Mononuclear cell (primary cell): Measurements from ENCODE around the gene CFAP43. TPM values are rescaled to one million over a fixed set of nuclear protein-coding genes. Genes with fewer than 3 reads are reported as not detected.
"Not testable (repeated sequence)": the region's sequence is repeated elsewhere in the genome, so short reads cannot be mapped to it uniquely, and the experiment has no call there.

Experiments
- H3K27me3 ChIP-seq: 2 replicates; pipeline ENCODE4 v1.6.0; 2011; ENCODE audit warnings: low read length, control low read depth; ENCODE audit not compliant: insufficient read depth
- H3K4me1 ChIP-seq: 2 replicates; pipeline ENCODE4 v1.5.1; 2011; ENCODE audit warnings: mild to moderate bottlenecking, low read length, control low read depth; ENCODE audit not compliant: insufficient read depth
- H3K4me3 ChIP-seq: 2 replicates; pipeline ENCODE4 v1.5.1; 2011; ENCODE audit warnings: mild to moderate bottlenecking, low read length, moderate library complexity
- H3K9me3 ChIP-seq: 2 replicates; pipeline ENCODE4 v1.5.1; 2011; ENCODE audit warnings: low read depth, mild to moderate bottlenecking, control low read depth, low read length
- total RNA-seq: library from RNA; depleted of rRNA; stranded (reverse); fragments of >200 nt; gene quantifications from one replicate; pipeline ENCODE4 v1.2.3, GENCODE V29; 2012

Gene CFAP43
- total RNA-seq, 1 donor, result 0.10 TPM

DNA sequence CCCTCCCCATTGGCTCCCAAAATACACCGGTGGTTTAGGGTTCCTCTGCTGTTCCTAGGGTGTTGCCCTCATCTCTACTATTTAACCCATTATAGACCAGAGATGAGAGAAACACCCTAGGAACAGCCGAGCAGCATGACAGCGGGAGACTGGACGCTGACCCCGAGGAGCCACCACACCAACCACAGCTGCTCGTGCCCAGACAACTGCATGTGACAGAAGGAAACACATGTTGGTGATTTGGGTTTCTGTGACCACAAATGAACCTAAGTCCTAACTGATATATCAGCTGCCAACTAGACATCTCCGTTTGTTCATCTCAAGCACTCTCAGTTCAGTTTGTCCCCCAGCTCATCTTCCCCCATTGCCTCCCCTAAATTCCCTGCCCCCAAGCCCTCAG is 13.4 kb downstream of the CFAP43 start:
- Histone ChIP-seq H3K27me3 (peaks cover 4% of the 10 kb centered on the region), H3K4me3 (no peak overlapping the region), H3K9me3 (no peaks in the 10 kb centered on the region), H3K4me1 (no peaks in the 10 kb centered on the region)

DNA sequence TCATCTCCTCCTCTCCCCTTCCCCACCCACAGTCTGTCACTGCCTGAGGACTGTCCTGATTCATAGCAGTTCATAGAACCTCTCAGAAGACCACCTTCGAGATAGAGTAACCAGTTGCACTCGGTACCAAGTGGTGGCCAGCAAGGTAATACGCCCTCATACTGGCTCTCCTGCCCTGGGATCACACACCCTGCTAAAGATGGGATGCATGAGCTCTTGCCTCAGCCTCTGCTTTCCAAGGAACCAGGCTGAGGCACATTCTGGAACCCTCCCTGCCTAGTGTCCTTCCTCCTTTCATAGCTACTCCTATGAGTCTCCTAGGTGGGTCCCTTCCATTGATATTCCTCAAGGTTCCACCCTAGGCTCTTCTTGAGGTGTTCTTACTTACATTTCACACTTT is 15.5 kb downstream of the CFAP43 start:
- peaks cover 4% of the 10 kb centered on the region for H3K27me3 ChIP-seq
- H3K4me1 ChIP-seq, result no peaks in the 10 kb centered on the region
- H3K4me3 ChIP-seq, result no peak overlapping the region
- H3K9me3 ChIP-seq, result no peaks in the 10 kb centered on the region

DNA sequence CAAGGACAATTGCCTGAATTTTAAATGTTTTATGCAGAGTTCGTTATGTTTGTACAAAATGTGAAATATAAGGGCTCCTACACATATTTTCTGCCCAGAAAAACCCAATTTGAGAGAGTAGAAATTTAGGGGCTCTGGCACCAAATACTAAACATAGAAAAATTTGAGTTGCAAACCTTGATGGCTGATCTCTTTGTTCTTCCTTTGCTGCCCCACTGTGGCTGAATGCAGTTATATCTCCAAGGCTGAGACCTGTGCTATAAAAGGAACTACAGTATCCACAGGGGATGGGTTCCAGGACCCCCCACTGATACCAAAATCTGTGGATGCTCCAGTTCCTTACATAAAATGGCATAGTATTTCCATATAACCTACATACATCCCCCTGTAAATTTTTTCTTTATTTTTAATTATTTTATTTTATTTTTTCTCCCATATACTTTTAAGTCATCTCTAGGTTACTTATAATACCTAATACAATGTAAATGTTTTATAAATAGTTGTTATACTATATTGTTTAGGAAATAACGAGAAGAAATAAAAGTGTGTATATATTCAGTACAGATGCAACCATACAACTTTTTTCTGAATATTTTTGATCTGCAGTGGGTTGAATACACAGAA is 22.5 kb downstream of the CFAP43 start:
- Histone ChIP-seq H3K4me3 (no peak overlapping the region), H3K9me3 (no peaks in the 10 kb centered on the region), H3K27me3 (no peaks in the 10 kb centered on the region), H3K4me1 (no peaks in the 10 kb centered on the region)

DNA sequence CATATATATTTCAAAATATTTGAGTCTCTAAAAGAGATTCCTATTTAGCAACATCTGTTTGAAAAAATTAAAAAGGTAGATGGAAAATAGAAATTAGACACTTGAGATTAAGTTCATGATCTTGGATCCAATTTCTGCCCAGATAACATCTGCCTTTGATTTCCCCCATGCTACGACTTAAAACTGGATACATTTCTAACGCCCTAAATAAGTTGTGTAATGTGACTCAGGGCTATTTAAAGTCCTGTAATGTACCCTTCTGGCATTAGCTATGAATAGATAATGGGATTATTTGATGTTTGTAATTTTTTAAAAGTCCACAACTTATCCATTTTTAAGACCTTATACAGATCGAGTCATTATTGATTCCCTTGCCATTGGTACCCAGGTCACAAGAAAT is 23.4 kb downstream of the CFAP43 start:
- Histone ChIP-seq H3K4me1 (no peaks in the 10 kb centered on the region), H3K27me3 (no peaks in the 10 kb centered on the region), H3K9me3 (no peaks in the 10 kb centered on the region), H3K4me3 (no peak overlapping the region)

DNA sequence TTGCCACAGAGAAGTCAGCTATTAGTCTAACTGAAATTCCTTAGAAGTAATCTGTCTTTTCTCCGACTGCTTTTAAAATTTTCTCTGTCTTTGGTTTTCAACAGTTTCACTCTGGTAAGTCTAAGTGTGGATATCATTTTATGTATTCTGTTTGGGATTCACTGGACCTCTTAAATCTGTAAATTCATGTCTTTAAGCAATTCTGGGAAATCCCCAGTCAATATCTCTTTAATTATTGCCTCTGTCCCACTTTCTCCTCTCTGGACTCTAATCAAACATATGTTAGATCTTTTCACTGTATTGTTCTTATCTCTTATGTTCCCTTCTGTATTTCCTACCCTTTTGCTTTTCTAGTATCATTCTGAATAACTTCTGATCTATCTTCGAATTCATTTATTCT is 29.9 kb downstream of the CFAP43 start:
- Histone ChIP-seq H3K9me3 (no peaks in the 10 kb centered on the region), H3K4me1 (no peaks in the 10 kb centered on the region), H3K27me3 (no peaks in the 10 kb centered on the region), H3K4me3 (no peak overlapping the region)

DNA sequence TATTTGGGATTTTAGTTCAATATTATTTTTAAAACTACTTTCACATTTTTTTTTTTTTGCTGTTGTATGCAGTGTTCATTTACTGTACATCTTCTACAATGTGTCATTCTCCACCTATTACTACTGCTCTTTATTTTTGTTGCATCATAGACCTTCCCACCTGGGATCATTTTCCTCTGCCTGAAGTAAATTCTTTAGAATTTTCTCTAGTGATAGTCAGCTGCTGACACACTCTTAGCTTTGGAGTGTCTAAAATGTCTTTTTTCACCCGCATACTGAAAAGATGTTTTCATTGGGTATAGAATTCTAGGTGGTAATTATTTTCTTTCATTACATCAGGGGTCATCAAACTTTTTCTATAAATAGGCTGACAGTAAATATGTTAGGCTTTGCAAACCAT is 30.5 kb downstream of the CFAP43 start:
- no peak overlapping the region for H3K4me3 ChIP-seq
- no peaks in the 10 kb centered on the region for H3K9me3 ChIP-seq
- H3K27me3 ChIP-seq, result no peaks in the 10 kb centered on the region
- no peaks in the 10 kb centered on the region for H3K4me1 ChIP-seq

DNA sequence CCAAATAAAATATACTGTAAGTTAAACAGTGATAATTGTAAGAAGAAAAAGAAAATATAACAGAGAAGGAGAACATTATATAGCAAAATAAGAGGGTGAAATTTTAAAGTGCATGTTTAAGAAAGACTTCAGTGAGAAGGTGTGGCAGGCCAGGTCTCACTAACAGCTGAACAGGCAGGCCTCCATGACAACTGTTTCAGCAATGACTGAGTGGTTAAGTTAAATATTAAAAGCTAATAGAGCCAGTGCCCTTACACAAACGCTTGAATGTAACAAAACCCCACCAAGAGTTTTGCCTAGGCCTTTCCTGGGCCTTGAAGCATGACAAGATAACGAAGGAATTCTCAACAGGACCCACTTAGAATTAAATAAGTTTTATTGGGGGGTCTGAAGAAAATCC is 32.6 kb downstream of the CFAP43 start:
- Histone ChIP-seq H3K27me3 (no peaks in the 10 kb centered on the region), H3K9me3 (no peaks in the 10 kb centered on the region), H3K4me3 (no peak overlapping the region), H3K4me1 (no peaks in the 10 kb centered on the region)

DNA sequence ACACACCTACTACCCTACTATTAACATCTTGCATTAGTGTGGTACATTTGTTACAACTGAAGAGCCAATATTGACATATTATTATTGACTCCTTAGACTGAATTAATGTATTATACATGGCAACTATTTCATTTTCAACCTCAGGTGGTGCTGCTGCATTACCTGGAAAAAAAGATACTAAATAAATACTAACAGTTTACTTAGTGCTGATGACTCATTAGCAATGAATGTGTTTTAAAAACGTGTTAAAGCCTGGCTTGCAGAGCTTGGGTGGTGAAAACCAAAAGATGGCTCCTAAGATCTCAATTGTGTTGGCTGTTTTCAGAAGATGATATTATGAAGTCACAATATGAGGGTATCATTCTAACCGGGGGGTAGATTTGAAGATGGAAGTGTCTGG is 34.8 kb downstream of the CFAP43 start:
- H3K4me3 ChIP-seq, result no peak overlapping the region
- peaks cover 4% of the 10 kb centered on the region for H3K27me3 ChIP-seq
- no peaks in the 10 kb centered on the region for H3K9me3 ChIP-seq
- no peaks in the 10 kb centered on the region for H3K4me1 ChIP-seq

DNA sequence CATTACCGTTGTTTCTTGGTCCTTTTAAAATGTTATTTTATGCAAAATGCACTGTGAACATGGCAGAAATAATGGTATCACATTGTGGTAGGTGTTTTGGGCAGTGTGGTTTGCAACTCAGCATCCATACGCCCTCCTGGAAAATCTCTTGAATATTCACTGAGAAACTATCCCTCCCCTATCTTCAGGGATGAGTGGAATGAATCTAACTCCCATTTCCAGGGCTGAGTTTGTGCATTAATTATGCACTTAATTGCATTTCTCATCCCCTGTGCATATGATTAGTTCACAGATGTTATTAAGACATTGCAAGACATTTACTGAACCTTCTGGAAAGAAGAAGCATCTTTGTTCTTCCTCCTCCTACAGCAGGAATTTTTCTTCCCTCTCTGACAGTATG is 36.5 kb downstream of the CFAP43 start:
- Histone ChIP-seq H3K4me1 (no peaks in the 10 kb centered on the region), H3K4me3 (no peak overlapping the region), H3K27me3 (peaks cover 8% of the 10 kb centered on the region), H3K9me3 (no peaks in the 10 kb centered on the region)

DNA sequence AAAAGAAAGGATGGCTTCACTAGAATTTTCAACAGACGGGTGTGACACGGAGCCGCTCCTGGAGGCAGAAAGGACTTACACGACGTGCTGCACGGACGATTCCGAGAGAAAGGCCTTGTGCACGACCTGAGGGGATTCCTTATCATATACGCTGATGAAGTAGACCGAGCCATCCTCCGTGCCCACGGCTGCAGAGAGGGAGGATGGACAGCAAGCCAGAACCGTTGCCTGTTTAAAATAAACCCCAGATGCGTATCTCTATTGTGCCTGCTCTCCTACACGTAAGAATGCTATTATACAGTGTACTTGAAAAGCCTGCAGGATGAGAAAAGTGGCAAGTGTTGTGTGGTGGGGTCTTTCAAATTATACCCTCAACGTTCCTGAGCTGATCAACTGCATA is 38.4 kb downstream of the CFAP43 start:
- Histone ChIP-seq H3K27me3 (peaks cover 8% of the 10 kb centered on the region), H3K9me3 (no peaks in the 10 kb centered on the region), H3K4me3 (no peak overlapping the region), H3K4me1 (no peaks in the 10 kb centered on the region)

DNA sequence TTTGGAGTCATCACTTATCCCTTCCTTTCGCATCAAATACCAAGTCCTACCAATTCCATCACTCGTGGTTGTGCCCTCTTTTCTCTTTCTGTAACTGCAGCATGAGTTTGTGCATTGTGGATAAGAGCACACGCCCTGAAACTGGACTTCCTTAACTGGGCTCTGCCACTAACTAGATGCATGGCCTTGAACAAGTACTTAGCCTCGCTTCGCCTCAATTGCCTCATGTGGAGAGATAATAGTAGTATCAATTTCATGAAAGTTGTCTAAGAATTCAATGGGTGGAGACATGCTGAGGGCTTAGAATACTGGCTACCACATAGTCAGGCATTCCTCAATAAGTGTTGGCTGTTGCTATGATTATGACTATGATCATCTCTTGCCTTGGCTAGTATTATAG is 41.5 kb downstream of the CFAP43 start:
- Histone ChIP-seq H3K4me3 (no peak overlapping the region), H3K9me3 (no peaks in the 10 kb centered on the region), H3K27me3 (peaks cover 8% of the 10 kb centered on the region), H3K4me1 (no peaks in the 10 kb centered on the region)

DNA sequence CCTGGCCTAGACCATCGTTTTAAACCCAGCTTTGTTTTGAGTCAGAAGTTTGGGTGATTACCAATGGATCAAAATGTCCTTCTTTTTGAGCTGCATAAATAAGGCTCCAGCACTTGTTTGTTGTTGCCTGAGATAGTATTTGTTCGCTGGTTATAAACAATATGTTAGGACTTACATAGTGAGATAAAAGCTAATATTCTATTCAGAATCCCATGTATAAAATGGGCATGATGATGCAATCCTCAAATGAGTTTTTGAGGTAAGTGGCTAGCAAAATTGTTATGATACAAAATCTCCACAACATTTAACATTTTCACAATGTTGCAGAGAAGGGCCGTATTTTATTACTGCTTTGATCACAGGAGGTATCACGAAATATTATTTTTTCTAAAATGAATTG is 48.5 kb downstream of the CFAP43 start:
- H3K4me3 ChIP-seq, result no peak overlapping the region
- H3K4me1 ChIP-seq, result no peaks in the 10 kb centered on the region
- no peaks in the 10 kb centered on the region for H3K27me3 ChIP-seq
- no peaks in the 10 kb centered on the region for H3K9me3 ChIP-seq

DNA sequence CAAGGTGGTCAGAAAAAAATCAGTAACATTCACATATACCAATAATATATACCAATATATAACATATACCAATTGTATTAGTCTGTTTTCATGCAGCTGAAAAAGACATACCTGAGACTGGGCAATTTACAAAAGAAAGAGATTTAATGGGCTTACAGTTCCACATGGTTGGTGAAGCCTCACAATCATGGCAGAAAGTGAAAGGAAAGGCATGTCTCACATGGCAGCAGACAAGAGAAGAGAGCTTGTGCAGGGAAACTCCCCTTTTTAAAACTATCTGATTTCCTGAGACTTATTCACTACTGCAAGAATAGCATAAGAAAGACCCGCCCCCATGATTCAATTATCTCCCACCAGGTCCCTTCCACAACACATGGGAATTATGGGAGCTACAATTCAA is 58.0 kb downstream of the CFAP43 start:
- not testable (repeated sequence) for H3K9me3 ChIP-seq, H3K27me3 ChIP-seq, H3K4me1 ChIP-seq, H3K4me3 ChIP-seq

DNA sequence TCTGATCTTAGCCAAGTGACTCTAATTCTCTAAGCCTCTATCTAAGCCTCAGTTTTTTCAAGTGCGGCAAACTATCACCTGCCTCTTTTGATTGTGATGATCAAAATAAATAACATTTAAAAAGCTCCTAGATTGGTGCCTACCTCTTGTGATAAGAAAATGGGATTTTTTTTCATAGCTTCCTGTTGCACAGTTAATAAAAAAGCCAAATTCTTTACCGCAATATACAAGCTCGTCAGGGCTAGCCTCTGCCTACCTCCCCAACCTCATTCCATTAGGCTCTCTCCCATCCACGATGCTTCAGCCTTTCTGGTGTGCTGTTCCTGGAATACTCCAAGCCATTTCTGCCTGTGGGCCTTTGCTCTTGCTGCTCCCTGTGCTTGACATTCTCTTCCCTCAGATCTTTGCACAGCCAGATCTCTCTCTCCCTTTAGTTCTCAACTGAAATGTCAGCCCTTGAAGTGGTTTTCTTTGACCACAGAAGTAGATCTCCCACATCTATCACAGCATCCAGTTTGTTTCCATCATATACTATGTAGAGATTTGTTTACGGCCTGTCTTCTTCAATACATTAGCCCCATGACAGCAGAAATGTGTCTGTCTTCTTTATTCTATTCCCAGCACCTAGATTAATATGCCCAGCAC is 61.4 kb downstream of the CFAP43 start:
- no peaks in the 10 kb centered on the region for H3K9me3 ChIP-seq
- H3K27me3 ChIP-seq, result no peaks in the 10 kb centered on the region
- no peak overlapping the region for H3K4me3 ChIP-seq
- H3K4me1 ChIP-seq, result peaks cover 4% of the 10 kb centered on the region

DNA sequence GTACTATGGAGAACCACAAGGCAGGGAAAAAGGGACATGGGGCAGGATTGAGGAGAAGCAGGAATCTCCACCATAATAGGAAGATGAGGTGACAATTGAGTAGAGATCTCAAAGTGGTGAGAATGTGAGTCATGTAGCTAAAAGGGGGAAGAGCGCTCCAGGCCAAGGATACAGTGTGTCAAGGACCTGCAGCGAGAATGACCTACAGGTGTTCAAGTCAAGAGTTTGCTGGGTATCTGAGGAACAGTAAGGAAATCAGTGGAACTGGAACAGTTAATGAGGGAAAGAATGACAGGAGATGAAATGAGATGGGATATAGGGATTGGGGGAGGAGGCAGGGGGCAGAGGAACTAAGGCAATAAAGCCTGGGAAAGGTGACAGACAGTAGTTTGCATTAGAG is 76.6 kb downstream of the CFAP43 start:
- peaks cover 10% of the 10 kb centered on the region for H3K9me3 ChIP-seq
- no peaks in the 10 kb centered on the region for H3K4me1 ChIP-seq
- H3K27me3 ChIP-seq, result peaks cover 4% of the 10 kb centered on the region
- no peak overlapping the region for H3K4me3 ChIP-seq

DNA sequence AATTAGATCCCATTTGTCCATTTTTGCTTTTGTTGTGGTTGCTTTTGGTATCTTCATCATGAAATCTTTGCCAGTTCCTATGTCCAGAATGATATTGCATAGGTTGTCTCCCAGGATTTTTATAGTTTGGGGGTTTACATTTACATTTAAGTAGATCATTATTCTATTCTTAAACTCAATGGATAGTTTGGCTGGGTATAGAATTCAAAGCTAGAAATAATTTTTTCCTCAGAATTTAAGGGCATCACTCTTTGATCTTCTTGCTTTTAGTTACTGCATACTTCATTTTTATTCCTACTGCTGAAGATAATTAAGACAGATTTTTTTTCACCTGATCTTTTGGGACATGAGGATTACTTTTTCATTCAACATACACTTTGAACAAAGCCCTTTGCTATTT is 80.4 kb downstream of the CFAP43 start:
- Histone ChIP-seq H3K4me1 (no peaks in the 10 kb centered on the region), H3K27me3 (no peaks in the 10 kb centered on the region), H3K9me3 (peaks cover 10% of the 10 kb centered on the region)

More for the DNA sequence above, 80.4 kb downstream of the CFAP43 start:
- no peak overlapping the region for H3K4me3 ChIP-seq
